ENCODE results near the gene NFE2L1.
"Not testable (repeated sequence)": the region's sequence is repeated elsewhere in the genome, so short reads cannot be mapped to it uniquely, and the experiment has no call there.

NFE2L1 gene
- 155 to 382 reads per million in 2 experiments for total RNA-seq

DNA sequence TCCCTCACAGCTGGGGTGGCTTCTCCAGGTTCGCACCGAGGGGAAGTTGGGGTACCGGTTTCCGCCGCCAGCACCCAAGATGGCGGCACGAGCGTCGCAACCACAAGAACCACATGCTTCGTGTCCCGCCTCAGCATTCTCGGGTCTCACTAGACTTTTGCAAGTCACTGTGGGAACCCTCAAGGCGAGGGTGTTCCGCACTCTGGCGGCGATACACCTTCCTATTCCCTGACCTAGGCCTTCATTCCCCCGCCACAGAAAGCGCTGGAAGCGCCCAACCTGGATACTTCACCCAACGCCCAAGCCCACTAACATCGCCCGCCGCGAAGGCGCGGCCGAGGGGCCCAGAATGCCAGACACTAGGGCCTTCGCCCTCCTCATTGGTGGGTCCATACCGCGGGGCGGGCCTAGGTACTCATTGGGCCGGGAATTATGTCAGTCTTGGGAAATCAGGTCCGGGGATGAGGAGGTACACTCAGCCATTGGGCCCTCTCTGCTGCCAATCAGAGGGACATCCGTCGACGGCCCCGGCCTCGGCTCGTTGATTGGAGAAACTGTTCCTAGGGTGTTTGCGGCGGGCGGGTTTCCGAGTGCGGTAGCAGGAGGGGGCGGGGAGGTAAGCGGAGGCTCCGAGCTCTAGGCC is at the start of gene NFE2L1:
TSS of gene NFE2L1 (plus strand) at position 619 of the 643 bp plus-strand sequence. CDS start 2,760 bp downstream, outside the sequence.
- DNase-seq (ENCODE audit: low read depth) = peak; percentile 98

- DNase-seq (ENCODE audit: low read depth) = no peak
Observed at GRCh38 chr17:47999582-47999981, 48.6 kb upstream of the NFE2L1 start.

DNA sequence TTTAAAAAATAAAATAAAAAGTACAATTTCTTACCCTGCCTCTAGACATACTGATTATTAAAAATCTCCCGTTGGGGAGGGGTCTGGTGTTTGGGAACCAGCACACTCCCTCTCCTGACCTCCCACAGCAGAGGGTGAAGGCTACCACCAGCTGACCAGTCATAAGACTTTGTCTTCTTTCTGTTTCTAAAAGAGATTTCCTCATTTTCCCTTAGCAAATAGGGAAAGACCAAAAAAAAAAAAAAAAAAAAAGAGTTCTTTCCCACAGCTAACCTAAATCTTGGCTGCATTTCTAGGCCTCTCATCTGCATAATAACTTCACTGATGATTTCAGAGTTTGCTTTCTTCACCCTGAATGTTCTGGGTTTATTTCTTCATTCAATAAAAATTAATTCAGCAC is 47.0 kb upstream of the NFE2L1 start:
- no peak for DNase-seq (ENCODE audit: low read depth)

DNA sequence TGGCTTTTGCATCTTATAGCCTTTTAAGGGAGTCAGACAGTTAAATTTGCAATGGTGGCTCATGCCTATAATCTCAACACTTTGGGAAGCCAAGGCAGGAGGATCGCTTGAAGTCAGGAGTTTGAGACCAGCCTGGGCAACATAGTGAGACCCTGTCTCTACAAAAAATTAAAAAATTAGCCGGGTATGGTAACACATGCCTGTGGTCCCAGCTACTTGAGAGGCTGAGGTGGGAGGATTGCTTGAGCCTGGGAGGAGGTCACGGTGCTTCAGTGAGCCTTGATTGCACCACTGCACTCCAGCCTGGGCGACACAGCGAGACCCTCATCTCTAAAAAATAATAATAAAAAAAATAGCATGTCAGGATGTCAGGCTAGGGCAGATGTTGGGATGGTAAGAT is 46.5 kb upstream of the NFE2L1 start:
- DNase-seq (ENCODE audit: low read depth) = not testable (repeated sequence)

DNA sequence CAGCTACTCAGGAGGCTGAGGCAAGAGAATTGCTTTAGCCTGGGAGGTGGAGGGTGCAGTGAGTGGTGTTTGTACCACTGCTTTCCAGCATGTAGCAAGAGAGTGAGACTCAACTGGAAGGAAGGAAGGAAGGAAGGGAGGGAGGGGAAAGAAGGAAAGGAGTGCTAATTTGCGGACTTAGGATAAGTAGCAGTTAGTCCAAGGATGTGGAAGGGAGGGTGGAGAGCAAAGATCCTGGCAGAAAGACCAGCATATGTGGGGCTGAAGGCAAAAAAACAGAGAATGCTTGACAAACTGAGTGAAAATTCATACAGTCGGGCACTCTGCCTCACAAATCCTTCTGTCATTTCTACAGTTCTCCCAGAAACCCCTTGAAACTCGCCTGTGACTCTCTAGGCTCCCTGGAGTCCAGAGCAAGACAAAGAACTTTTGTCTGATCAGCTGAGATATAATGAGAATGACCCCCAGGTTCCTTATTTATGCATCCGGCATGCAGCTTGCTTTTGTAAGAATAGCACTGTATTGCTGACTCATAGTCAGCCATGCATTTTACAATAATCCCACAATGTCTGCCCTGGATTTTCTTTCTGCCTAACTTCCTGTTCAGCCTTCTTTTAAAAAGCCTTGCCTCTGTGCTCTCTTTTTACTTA is 45.8 kb upstream of the NFE2L1 start:
- no peak for DNase-seq (ENCODE audit: low read depth)

- DNase-seq (ENCODE audit: low read depth) = no peak
Observed at GRCh38 chr17:48002916-48003416, 45.2 kb upstream of the NFE2L1 start.

DNA sequence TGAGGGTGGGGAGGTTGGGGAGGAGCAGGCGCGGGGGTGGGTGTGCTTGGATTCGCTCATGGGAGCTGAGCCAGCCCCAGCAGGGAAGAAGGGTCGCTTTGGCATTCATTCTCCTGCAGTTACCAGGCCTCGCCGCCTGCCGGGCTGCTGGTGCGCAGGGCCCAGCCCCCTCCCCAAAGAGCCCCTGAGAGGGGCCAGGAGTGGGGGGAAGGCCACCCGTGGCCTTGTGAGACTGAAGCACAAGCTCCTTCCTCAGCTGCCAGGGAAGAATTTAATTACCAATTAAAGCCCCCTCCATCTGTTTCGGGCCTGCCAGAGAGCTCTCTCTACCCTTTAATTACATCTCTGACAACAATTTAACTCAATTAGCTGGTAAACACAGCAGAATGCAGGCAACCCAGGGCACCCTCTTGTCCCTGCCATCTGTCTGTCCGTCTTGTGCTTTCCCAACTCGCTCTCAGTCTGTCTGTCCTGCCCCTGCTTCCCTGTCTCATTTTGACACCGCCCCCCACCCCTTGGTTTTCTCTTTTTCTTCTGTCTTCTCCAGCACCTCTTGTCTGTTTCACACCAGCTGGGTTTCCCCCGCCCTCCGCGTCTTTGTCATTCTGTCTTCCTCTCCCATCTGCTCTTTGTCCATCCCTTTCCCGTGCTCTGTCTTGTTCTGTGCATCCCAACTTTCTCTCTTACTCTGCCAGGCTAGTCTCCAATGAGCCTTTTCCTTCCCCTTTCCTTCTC is 44.6 kb upstream of the NFE2L1 start:
- no peak for DNase-seq (ENCODE audit: low read depth)

DNA sequence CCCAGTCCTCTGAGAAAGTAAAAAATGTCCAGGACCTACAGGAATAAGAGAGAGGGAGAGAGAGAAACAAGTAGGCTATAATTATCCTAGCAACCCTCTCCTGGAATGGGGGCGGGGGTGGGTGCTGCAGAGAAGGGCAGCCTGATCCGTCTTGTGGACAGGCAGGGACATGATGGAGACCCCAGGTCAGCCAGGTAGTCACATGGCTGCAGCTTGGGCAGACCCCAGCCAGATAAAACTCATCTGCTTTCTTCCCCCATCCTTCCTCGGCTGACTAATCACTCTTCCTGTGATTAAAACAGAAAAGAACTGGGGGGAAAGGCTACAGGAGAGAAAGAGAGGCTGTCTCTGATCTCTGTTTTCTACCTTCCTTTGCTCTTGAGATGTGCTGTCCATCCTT is 43.2 kb upstream of the NFE2L1 start:
- no peak for DNase-seq (ENCODE audit: low read depth)

- DNase-seq (ENCODE audit: low read depth) = no peak
Observed at GRCh38 chr17:48006936-48007709, 41.0 kb upstream of the NFE2L1 start.

GRCh38 chr17:48010193-48010592 is 38.0 kb upstream of the NFE2L1 start:
- DNase-seq (ENCODE audit: low read depth) = no peak

DNA sequence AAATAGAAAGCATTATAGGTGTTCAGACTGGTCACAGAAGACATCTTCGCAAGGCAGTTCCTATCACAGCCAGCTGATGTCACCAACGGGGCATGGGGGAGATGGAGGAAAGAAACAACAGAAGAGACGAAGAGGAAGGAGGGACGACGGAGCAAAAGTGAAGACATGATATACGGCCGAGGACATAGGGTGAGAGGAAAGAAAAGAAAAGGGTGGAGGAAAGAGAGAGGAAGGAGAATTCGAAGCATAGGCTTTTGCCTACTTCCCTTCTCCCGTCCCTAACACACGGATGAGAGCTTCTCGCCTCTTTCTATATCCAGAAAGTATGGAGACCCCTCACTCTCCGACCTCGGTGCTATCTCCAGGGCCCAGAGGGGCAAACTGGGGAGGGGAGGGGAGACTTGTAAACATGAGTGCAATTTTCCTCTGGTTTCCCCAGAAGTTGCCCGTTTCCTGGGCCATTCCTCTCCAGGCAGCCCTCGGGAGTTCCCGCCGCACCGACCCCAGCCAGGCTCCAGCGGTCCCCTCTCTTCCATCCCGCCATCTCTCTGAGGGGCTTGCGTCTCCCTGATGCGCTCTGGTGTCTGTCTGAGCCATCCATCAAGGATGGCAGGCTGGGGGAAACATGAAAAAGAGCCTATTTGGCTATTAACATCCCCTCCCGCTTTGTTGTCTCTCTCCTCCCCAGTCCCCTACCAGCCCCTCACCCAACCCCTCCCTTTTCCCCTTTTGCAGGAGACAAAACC is 36.6 kb upstream of the NFE2L1 start:
- DNase-seq (ENCODE audit: low read depth) = no peak

- peak; percentile 56 for DNase-seq (ENCODE audit: low read depth)
Observed at GRCh38 chr17:48012151-48012520, 36.0 kb upstream of the NFE2L1 start.

GRCh38 chr17:48012654-48013053 is 35.5 kb upstream of the NFE2L1 start:
- no peak for DNase-seq (ENCODE audit: low read depth)

GRCh38 chr17:48013876-48014594 is 34.1 kb upstream of the NFE2L1 start:
- no peak for DNase-seq (ENCODE audit: low read depth)

- no peak for DNase-seq (ENCODE audit: low read depth)
Observed at GRCh38 chr17:48014595-48015111, 33.5 kb upstream of the NFE2L1 start.

GRCh38 chr17:48016112-48016511 is 32.0 kb upstream of the NFE2L1 start:
- DNase-seq (ENCODE audit: low read depth) = no peak

DNA sequence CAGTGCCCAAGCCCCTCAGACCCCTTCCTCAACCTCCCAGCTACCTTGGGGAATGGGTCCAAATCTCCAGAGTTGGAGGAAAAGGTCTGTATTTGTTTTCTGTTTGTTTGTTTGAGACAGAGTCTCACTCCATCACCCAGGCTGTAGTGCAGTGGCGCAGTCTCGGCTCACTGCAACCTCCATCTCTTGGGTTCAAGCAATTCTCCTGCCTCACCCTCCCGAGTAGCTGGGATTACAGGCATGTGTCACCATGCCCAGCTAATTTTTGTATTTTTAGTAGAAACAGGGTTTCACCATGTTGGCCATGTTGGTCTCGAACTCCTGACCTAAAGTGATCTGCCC is 30.4 kb upstream of the NFE2L1 start:
- not testable (repeated sequence) for DNase-seq (ENCODE audit: low read depth)

- DNase-seq (ENCODE audit: low read depth) = no peak
Observed at GRCh38 chr17:48021934-48022333, 26.2 kb upstream of the NFE2L1 start.

DNA sequence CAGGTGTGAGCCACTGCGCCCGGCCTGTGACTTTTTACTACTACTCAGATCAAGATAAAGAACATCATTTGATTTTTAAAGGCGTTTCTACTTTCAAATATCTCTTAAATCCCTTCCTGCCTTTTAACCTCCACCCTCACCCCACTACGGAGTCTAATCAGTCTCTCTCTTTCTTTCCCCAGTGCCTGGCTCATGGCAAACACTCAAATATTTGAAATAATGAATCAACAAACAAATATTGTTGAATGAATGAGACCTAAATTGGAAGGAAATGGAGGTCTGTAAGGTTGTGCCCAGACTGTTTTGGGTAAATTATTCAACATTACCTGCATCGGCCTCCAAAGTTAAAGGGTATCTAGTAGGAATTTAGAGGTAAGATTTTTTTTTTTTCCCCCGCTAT is 25.3 kb upstream of the NFE2L1 start:
- no peak for DNase-seq (ENCODE audit: low read depth)

GRCh38 chr17:48023400-48024148 is 24.6 kb upstream of the NFE2L1 start:
- no peak for DNase-seq (ENCODE audit: low read depth)
